Measurements from ENCODE around the gene TMEM174. TPM values are rescaled to one million over a fixed set of nuclear protein-coding genes. Genes with fewer than 3 reads are reported as not detected.

Gene TMEM174
- polyA plus RNA-seq (2013, experiment 1 of 2; ENCODE audit: insufficient read length): not detected
- not detected for polyA plus RNA-seq (2013, experiment 2 of 2; ENCODE audit: insufficient read length)

- no peak for DNase-seq
Measured at GRCh38 chr5:73172951-73173350, at the start of gene TMEM174. Gene TMEM174, plus strand, starts transcription at chr5:73173193. Its CDS starts 51 bp downstream, at chr5:73173244.

- DNase-seq: no peak
Measured at GRCh38 chr5:73125289-73125688, 47.7 kb upstream of the TMEM174 start.

GRCh38 chr5:73126381-73126780 lies 46.6 kb upstream of the TMEM174 start:
- no peak for DNase-seq

GRCh38 chr5:73126957-73127356 lies 46.0 kb upstream of the TMEM174 start:
- DNase-seq: no peak

- no peak for DNase-seq
Measured at GRCh38 chr5:73129143-73129542, 43.9 kb upstream of the TMEM174 start.

- no peak for DNase-seq
Measured at GRCh38 chr5:73130811-73131210, 42.2 kb upstream of the TMEM174 start.

GRCh38 chr5:73131711-73132425 lies 41.1 kb upstream of the TMEM174 start:
- no peak for DNase-seq

- no peak for DNase-seq
Measured at GRCh38 chr5:73132759-73133158, 40.2 kb upstream of the TMEM174 start.

- no peak for DNase-seq
Measured at GRCh38 chr5:73135021-73135420, 38.0 kb upstream of the TMEM174 start.

GRCh38 chr5:73135429-73136054 lies 37.5 kb upstream of the TMEM174 start:
- peak; percentile 72 for DNase-seq

GRCh38 chr5:73136055-73136562 lies 36.9 kb upstream of the TMEM174 start:
- DNase-seq: peak; percentile 70

GRCh38 chr5:73137563-73138530 lies 35.1 kb upstream of the TMEM174 start:
- DNase-seq: no peak

GRCh38 chr5:73139485-73139884 lies 33.5 kb upstream of the TMEM174 start:
- no peak for DNase-seq

GRCh38 chr5:73140801-73141200 lies 32.2 kb upstream of the TMEM174 start:
- no peak for DNase-seq

- no peak for DNase-seq
Measured at GRCh38 chr5:73142035-73142434, 31.0 kb upstream of the TMEM174 start.

- DNase-seq: no peak
Measured at GRCh38 chr5:73143716-73144115, 29.3 kb upstream of the TMEM174 start.

- DNase-seq: no peak
Measured at GRCh38 chr5:73149540-73149939, 23.5 kb upstream of the TMEM174 start.

GRCh38 chr5:73150876-73151275 lies 22.1 kb upstream of the TMEM174 start:
- DNase-seq: no peak

GRCh38 chr5:73151766-73152410 lies 21.1 kb upstream of the TMEM174 start:
- peak; percentile 68 for DNase-seq

- no peak for DNase-seq
Measured at GRCh38 chr5:73152411-73153388, 20.3 kb upstream of the TMEM174 start.

- DNase-seq: no peak
Measured at GRCh38 chr5:73153513-73153912, 19.5 kb upstream of the TMEM174 start.

Measured in fibroblast of skin of back (primary cell).